Measurements from ENCODE around the gene AKAP9.
"Not testable (repeated sequence)": the region's sequence is repeated elsewhere in the genome, so short reads cannot be mapped to it uniquely, and the experiment has no call there.

AKAP9 gene

GRCh38 chr7:92075455-92076158, 134.9 kb downstream of the AKAP9 start:
- no peak for TF ChIP-seq CTCF (IDR thresholded peaks at IDR 0.05; ENCODE audit: borderline replicate concordance, insufficient read depth, low read depth, low read length)

GRCh38 chr7:92076509-92076908, 135.8 kb downstream of the AKAP9 start:
- H3K4me3 ChIP-seq (ENCODE audit: low read depth, low read length) = no peak overlapping the region
- TF ChIP-seq CTCF (IDR thresholded peaks at IDR 0.05; ENCODE audit: borderline replicate concordance, insufficient read depth, low read depth, low read length) = no peak

More at GRCh38 chr7:92075455-92076158, 134.9 kb downstream of the AKAP9 start:
- no peak overlapping the region for H3K4me3 ChIP-seq (ENCODE audit: low read depth, low read length)

- not testable (repeated sequence) for H3K4me3 ChIP-seq (ENCODE audit: low read depth, low read length)
These were observed 143.3 kb downstream of the AKAP9 start for GRCh38 chr7:92083922-92084321.

- no peak for TF ChIP-seq CTCF (IDR thresholded peaks at IDR 0.05; ENCODE audit: borderline replicate concordance, insufficient read depth, low read depth, low read length)
- H3K4me3 ChIP-seq (ENCODE audit: low read depth, low read length) = no peak overlapping the region
These were observed 147.6 kb downstream of the AKAP9 start for GRCh38 chr7:92088266-92088665.

- TF ChIP-seq CTCF (IDR thresholded peaks at IDR 0.05; ENCODE audit: borderline replicate concordance, insufficient read depth, low read depth, low read length) = no peak
- H3K4me3 ChIP-seq (ENCODE audit: low read depth, low read length) = no peak overlapping the region
These were observed 151.5 kb downstream of the AKAP9 start for GRCh38 chr7:92092210-92092609.

- H3K4me3 ChIP-seq (ENCODE audit: low read depth, low read length) = no peak overlapping the region
- TF ChIP-seq CTCF (IDR thresholded peaks at IDR 0.05; ENCODE audit: borderline replicate concordance, insufficient read depth, low read depth, low read length) = no peak
These were observed 154.7 kb downstream of the AKAP9 start for GRCh38 chr7:92095380-92095779.

GRCh38 chr7:92100534-92100933, 159.9 kb downstream of the AKAP9 start:
- H3K4me3 ChIP-seq (ENCODE audit: low read depth, low read length) = no peak overlapping the region
- no peak for TF ChIP-seq CTCF (IDR thresholded peaks at IDR 0.05; ENCODE audit: borderline replicate concordance, insufficient read depth, low read depth, low read length)

GRCh38 chr7:92102862-92103261, 162.2 kb downstream of the AKAP9 start:
- not testable (repeated sequence) for H3K4me3 ChIP-seq (ENCODE audit: low read depth, low read length)
